Tibial nerve (tissue), 4 donors: ENCODE data around the gene IRF5. TPM values are rescaled to one million over a fixed set of nuclear protein-coding genes. Genes with fewer than 3 reads are reported as not detected.
A peak's percentile ranks its signal among the peaks of the same experiment; 100 is the strongest.
"Not testable (repeated sequence)": the region's sequence is repeated elsewhere in the genome, so short reads cannot be mapped to it uniquely, and the experiment has no call there.

Experiments used
- DNase-seq, 2 donors: peaks; one replicate each; pipeline ENCODE4 v3.0.0-alpha.2; 2019; ENCODE audit warnings: low spot score in 2 of 2
- H3K27ac ChIP-seq, 4 donors: fragments of 200-600 bp; sonication (generic) in 3 of 4; one replicate each; pipeline ENCODE4 v1.5.1; 2017 to 2019; ENCODE audit warnings: mild to moderate bottlenecking in 1 of 4
- H3K27me3 ChIP-seq, 2 donors: fragments of 200-600 bp; sonication (generic) in 1 of 2; one replicate each; pipeline versions ENCODE4 v1.5.1 to v1.6.0; 2017 to 2019
- H3K36me3 ChIP-seq, 3 donors: fragments of 200-600 bp; sonication (generic); one replicate each; pipeline ENCODE4 v1.5.1; 2018 to 2019
- H3K4me1 ChIP-seq, 4 donors: fragments of 200-600 bp; sonication (generic) in 3 of 4; one replicate each; pipeline ENCODE4 v1.5.1; 2017 to 2019
- H3K4me3 ChIP-seq, 4 donors: fragments of 200-600 bp; sonication (generic) in 3 of 4; one replicate each; pipeline ENCODE4 v1.5.1; 2017 to 2019; ENCODE audit warnings: mild to moderate bottlenecking in 1 of 4, moderate library complexity in 1 of 4
- H3K9me3 ChIP-seq, 4 donors: fragments of 200-600 bp; sonication (generic) in 3 of 4; one replicate each; pipeline ENCODE4 v1.5.1; 2017 to 2019
- EP300 ChIP-seq, 2 donors: sonication (generic); formaldehyde crosslinking; IDR thresholded peaks; one replicate each; pipeline ENCODE4 v1.6.1; 2017; ENCODE audit warnings: antibody characterized with exemption in 2 of 2, mild to moderate bottlenecking in 1 of 2
- POLR2A ChIP-seq, 2 donors: fragments of 450-650 bp; IDR thresholded peaks; one replicate each; pipeline ENCODE4 v1.6.1; 2017; ENCODE audit warnings: antibody characterized with exemption in 2 of 2, mild to moderate bottlenecking in 2 of 2, moderate library complexity in 2 of 2
- WGBS, 2 donors: methylation state at CpG; one replicate each; pipeline ENCODE4 v1.1.5; 2018; 5-methylcytosine and 5-hydroxymethylcytosine counted together
- total RNA-seq, 4 donors: library from RNA; depleted of rRNA; stranded (reverse); fragments of >200 nt; gene quantifications; one replicate each; pipeline ENCODE4 v1.1.0, GENCODE V29; 2016
- TF ChIP-seq, protein P1 (sequence below), 5 experiments: fragments of 200-600 bp in 3 of 5; fragments of 450-650 bp in 2 of 5; sonication (generic) in 3 of 5; IDR thresholded peaks; one replicate each; pipeline ENCODE4 v1.5.1; 2016 to 2019; ENCODE audit warnings: antibody characterized with exemption in 5 of 5, mild to moderate bottlenecking in 3 of 5, moderate library complexity in 2 of 5

The IRF5 gene
- total RNA-seq, 4 donors from 2014 or later = 7.8 to 28.8 (median 15.0) TPM

DNA sequence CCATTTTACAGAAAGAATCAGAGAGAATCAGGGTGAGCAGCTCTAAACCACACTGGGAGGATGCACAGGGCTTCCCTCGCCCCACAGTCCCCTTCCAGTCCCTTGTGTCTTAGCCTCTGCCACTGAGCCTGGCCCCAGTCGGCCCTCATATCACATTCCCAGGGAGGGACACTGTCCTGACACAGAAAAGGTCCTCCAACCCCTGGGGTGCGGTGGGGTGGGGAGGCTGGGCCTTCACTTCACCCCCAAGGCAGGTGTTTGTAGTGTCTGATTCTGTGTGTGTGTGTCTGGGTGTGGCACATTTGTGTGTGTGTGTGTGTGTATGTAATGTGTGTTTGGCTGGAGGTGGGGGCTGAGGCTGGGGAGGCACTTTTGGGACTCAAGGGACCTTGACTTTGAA lies 25.4 kb upstream of the IRF5 start:
- H3K4me1 ChIP-seq = peaks cover 0 to 31% (median 12%) of the 10 kb centered on the region in 4 donors
- no peak overlapping the region for H3K27ac ChIP-seq
- no peak overlapping the region for H3K4me3 ChIP-seq
- no peak for TF ChIP-seq POLR2A (IDR thresholded peaks at IDR 0.05)
- TF ChIP-seq, protein P1, sequence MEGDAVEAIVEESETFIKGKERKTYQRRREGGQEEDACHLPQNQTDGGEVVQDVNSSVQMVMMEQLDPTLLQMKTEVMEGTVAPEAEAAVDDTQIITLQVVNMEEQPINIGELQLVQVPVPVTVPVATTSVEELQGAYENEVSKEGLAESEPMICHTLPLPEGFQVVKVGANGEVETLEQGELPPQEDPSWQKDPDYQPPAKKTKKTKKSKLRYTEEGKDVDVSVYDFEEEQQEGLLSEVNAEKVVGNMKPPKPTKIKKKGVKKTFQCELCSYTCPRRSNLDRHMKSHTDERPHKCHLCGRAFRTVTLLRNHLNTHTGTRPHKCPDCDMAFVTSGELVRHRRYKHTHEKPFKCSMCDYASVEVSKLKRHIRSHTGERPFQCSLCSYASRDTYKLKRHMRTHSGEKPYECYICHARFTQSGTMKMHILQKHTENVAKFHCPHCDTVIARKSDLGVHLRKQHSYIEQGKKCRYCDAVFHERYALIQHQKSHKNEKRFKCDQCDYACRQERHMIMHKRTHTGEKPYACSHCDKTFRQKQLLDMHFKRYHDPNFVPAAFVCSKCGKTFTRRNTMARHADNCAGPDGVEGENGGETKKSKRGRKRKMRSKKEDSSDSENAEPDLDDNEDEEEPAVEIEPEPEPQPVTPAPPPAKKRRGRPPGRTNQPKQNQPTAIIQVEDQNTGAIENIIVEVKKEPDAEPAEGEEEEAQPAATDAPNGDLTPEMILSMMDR (IDR thresholded peaks at IDR 0.05) = no peak
- TF ChIP-seq EP300 (IDR thresholded peaks at IDR 0.05) = no peak
- no peak for DNase-seq
- H3K9me3 ChIP-seq = no peaks in the 10 kb centered on the region
- 76 to 82% methylated on average over 3 of the region's 3 CpGs for WGBS, 2 donors
- H3K27me3 ChIP-seq = peaks cover 0 to 81% of the 10 kb centered on the region in 2 donors
- H3K36me3 ChIP-seq = no peaks in the 10 kb centered on the region

DNA sequence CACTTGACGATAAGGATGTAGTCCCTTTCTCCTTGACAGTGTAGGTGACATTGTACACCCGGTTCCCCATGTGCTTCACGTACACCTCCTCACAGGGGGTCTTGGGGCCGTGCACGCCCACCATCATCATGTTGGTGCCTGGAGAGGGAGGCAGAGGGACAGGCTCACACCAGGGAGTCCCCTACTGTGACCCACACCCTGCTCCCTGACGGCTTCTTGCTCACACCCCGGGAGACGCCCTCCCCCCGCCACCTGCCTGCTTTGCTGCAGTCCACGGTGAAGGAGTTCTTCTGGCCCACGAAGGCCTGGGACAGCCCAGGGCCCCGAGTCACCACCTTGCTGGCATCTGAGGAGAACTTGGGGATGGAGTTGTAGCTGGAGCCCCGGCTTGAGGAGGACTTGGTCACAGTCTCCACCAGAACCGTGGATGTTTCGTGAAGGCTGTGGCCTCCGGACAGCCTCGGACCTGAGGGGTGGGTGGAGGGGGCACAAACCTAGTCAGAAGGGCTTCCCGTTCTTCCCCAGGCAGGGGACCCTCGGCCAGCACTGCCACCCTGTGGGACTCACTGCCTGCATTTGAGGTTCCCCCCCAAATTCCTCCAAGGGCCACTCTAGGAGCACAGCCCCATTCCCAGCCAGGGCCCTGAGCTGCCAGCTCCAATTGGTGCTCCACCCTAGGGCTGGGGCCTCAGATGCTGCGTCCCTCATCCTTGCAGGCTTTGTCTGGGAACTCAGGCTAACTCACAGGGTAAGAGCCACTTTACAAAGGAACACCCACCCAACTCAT lies 24.8 kb upstream of the IRF5 start:
- not testable (repeated sequence) for H3K27ac ChIP-seq, H3K36me3 ChIP-seq, H3K9me3 ChIP-seq, DNase-seq, H3K4me3 ChIP-seq
- WGBS, 2 donors = 85 to 89% methylated on average over 3 to 6 of the region's 20 CpGs
- Histone ChIP-seq H3K27me3 (peaks cover 0 to 76% of the 10 kb centered on the region in 2 donors), H3K4me1 (peaks cover 0 to 31% (median 12%) of the 10 kb centered on the region in 4 donors)

DNA sequence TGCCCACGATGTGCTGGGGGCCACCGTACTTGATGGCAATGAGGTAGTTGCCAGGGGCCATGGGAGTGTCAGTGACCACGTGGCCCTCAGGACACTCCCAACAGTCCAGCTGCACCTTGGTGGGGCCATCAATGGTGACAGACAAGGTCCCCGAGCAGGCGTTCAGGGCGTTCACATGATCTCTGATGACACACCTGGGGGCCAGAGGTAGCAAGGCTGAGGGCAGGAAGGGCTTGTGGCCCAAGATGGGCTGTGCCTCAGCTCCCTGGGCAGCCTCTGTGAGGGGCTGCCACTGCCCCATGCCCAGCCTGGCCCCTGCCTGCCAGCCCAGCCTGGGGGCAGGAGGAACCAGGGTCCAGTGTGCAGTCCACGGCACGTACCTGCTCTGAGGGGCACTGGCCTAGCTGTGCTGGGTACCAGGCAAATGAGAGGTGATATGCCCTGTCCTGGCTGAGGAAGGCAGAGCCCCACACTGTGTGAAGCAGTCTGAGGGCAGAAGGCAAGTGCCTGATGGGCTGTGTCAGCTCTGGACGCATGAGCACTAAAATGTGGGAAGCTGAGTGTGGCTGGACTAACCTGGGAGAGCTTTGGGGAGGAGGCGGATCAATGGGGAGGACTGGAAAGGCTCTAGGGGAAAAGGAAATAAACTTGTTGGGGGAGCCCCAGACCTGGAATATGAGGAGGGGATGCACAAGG lies 23.7 kb upstream of the IRF5 start:
- no peak for DNase-seq
- Histone ChIP-seq H3K4me1 (peaks cover 0 to 31% (median 12%) of the 10 kb centered on the region in 4 donors), H3K36me3 (no peaks in the 10 kb centered on the region), H3K27me3 (peaks cover 0 to 75% of the 10 kb centered on the region in 2 donors), H3K27ac (no peak overlapping the region), H3K4me3 (no peak overlapping the region), H3K9me3 (no peaks in the 10 kb centered on the region)
- TF ChIP-seq EP300 (IDR thresholded peaks at IDR 0.05) = no peak
- WGBS, 2 donors = 75 to 90% methylated on average over 4 to 6 of the region's 10 CpGs

DNA sequence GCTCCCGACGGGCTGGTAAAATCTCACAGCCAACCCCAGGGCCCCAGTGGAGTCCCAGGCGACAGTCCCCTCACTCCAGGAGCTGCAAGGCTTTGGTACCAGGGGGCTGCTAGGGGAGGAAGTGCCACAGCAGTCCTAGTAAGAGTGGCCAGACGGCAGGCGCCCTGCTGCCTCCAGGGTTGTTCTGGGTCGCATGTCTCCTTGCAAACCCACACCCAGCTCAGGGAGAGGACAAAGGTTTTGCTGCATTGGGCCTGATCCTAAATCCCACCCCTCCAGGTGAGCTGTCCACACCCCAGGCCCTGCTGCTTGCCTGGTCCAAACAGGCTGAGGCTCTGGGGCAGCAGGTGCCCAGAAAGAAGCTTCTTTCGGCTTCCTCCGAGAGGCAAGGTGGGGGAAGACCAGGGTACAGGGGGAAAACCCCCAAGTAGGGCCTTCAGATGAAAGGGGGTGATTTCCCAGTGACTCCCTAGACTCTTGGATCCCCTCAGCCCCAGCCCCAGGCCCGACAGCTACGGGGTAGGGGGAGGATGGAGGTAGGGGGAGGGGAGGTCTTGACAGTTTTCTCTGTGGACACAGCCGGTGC lies 23.1 kb upstream of the IRF5 start:
- H3K27ac ChIP-seq = no peak overlapping the region
- H3K9me3 ChIP-seq = no peaks in the 10 kb centered on the region
- DNase-seq = no peak
- no peaks in the 10 kb centered on the region for H3K36me3 ChIP-seq
- H3K4me3 ChIP-seq = no peak overlapping the region
- H3K4me1 ChIP-seq = peaks cover 0 to 28% (median 12%) of the 10 kb centered on the region in 4 donors
- WGBS, 2 donors = 35 to 40% methylated on average over 9 to 10 of the region's 11 CpGs
- TF ChIP-seq POLR2A (IDR thresholded peaks at IDR 0.05) = no peak
- no peak for TF ChIP-seq EP300 (IDR thresholded peaks at IDR 0.05)
- TF ChIP-seq, protein P1 (IDR thresholded peaks at IDR 0.05) = no peak
- H3K27me3 ChIP-seq = peaks cover 0 to 72% of the 10 kb centered on the region in 2 donors

DNA sequence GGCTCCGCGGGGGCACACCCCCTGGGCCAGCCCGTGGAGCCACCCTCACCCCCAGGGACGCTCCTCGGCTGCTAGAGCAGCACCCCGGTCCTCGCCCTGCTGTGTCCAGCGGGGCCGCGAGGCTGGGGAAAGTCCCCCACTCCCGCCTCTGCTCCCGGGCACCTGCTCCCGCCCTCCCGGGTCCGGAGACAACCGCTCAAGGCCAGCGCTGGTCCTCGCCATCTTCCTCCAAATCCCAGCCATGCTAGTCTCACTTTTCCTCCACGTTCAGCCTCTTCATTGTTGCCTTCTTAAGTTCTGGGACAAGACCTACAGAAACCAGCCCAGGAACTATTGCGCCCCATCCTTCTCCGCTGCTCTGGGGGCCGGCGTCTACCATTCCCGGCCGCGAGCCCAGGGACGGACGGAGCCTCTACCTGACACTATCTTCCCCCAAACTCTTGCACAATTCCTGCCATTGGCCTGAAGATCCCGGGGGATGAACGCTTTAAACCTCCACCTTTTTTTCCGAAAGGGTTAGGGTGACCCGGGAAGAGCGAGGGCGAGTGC lies 22.4 kb upstream of the IRF5 start:
- Histone ChIP-seq H3K4me3 (peak overlapping the region in 2 of 4 donors; percentile 23 to 33), H3K4me1 (peaks cover 0 to 22% (median 9%) of the 10 kb centered on the region in 4 donors), H3K27me3 (peaks cover 0 to 68% of the 10 kb centered on the region in 2 donors), H3K9me3 (no peaks in the 10 kb centered on the region), H3K27ac (no peak overlapping the region), H3K36me3 (no peaks in the 10 kb centered on the region)
- 6 to 7% methylated on average over 26 to 29 of the region's 34 CpGs for WGBS, 2 donors
- TF ChIP-seq POLR2A (IDR thresholded peaks at IDR 0.05) (no peak), EP300 (IDR thresholded peaks at IDR 0.05) (no peak)
- TF ChIP-seq, protein P1 (IDR thresholded peaks at IDR 0.05) = no peak
- DNase-seq = no peak
